Measurements from ENCODE around the gene DSCAM. TPM values are rescaled to one million over a fixed set of nuclear protein-coding genes. Genes with fewer than 3 reads are reported as not detected.

Gene DSCAM
- total and polyA plus RNA-seq, 2 experiments from 2014 or later = 0.23 to 0.42 TPM

- TF ChIP-seq CTCF (IDR thresholded peaks at IDR 0.05; ENCODE audit: low read depth, low read length) = no peak
- no peak for DNase-seq (ENCODE audit: low read depth in 1 of 2, low spot score in 1 of 2)
- Histone ChIP-seq H3K4me1 (ENCODE audit: low read depth) (no peaks in the 10 kb centered on the region), H3K27ac (no peak overlapping the region), H3K36me3 (no peaks in the 10 kb centered on the region), H3K27me3 (no peaks in the 10 kb centered on the region), H3K9me3 (ENCODE audit: low read depth) (no peaks in the 10 kb centered on the region), H3K4me3 (no peak overlapping the region)
These were observed 862.5 kb downstream of the DSCAM start for GRCh38 chr21:39984286-39984991.

- Histone ChIP-seq H3K36me3 (no peaks in the 10 kb centered on the region), H3K4me3 (no peak overlapping the region), H3K9me3 (ENCODE audit: low read depth) (no peaks in the 10 kb centered on the region), H3K27me3 (no peaks in the 10 kb centered on the region), H3K27ac (no peak overlapping the region), H3K4me1 (ENCODE audit: low read depth) (no peaks in the 10 kb centered on the region)
- TF ChIP-seq CTCF (IDR thresholded peaks at IDR 0.05; ENCODE audit: low read depth, low read length) = no peak
- no peak for DNase-seq (ENCODE audit: low read depth in 1 of 2, low spot score in 1 of 2)
These were observed 866.6 kb downstream of the DSCAM start for GRCh38 chr21:39980241-39980820.

GRCh38 chr21:39979321-39979720, 867.6 kb downstream of the DSCAM start:
- no peaks in the 10 kb centered on the region for H3K9me3 ChIP-seq (ENCODE audit: low read depth)

GRCh38 chr21:39976800-39977199, 870.2 kb downstream of the DSCAM start:
- no peaks in the 10 kb centered on the region for H3K36me3 ChIP-seq
- no peak for DNase-seq (ENCODE audit: low read depth in 1 of 2, low spot score in 1 of 2)
- H3K4me3 ChIP-seq = no peak overlapping the region
- no peak for TF ChIP-seq CTCF (IDR thresholded peaks at IDR 0.05; ENCODE audit: low read depth, low read length)
- no peaks in the 10 kb centered on the region for H3K4me1 ChIP-seq (ENCODE audit: low read depth)
- no peak overlapping the region for H3K27ac ChIP-seq
- no peaks in the 10 kb centered on the region for H3K27me3 ChIP-seq
- H3K9me3 ChIP-seq (ENCODE audit: low read depth) = no peaks in the 10 kb centered on the region

More at GRCh38 chr21:39979321-39979720, 867.6 kb downstream of the DSCAM start:
- H3K27me3 ChIP-seq = no peaks in the 10 kb centered on the region
- DNase-seq (ENCODE audit: low read depth in 1 of 2, low spot score in 1 of 2) = no peak
- no peaks in the 10 kb centered on the region for H3K36me3 ChIP-seq
- no peak for TF ChIP-seq CTCF (IDR thresholded peaks at IDR 0.05; ENCODE audit: low read depth, low read length)
- H3K4me1 ChIP-seq (ENCODE audit: low read depth) = no peaks in the 10 kb centered on the region
- no peak overlapping the region for H3K27ac ChIP-seq
- H3K4me3 ChIP-seq = no peak overlapping the region

- no peak for TF ChIP-seq CTCF (IDR thresholded peaks at IDR 0.05; ENCODE audit: low read depth, low read length)
- Histone ChIP-seq H3K4me3 (no peak overlapping the region), H3K27me3 (no peaks in the 10 kb centered on the region), H3K36me3 (no peaks in the 10 kb centered on the region), H3K4me1 (ENCODE audit: low read depth) (no peaks in the 10 kb centered on the region), H3K27ac (no peak overlapping the region), H3K9me3 (ENCODE audit: low read depth) (no peaks in the 10 kb centered on the region)
- no peak for DNase-seq (ENCODE audit: low read depth in 1 of 2, low spot score in 1 of 2)
These were observed 873.8 kb downstream of the DSCAM start for GRCh38 chr21:39972976-39973770.
